ENCODE results near the gene RNF220. TPM values are rescaled to one million over a fixed set of nuclear protein-coding genes. Genes with fewer than 3 reads are reported as not detected.

The RNF220 gene
- total RNA-seq, 4 donors from 2014 or later = 54.2 to 94.0 (median 88.8) TPM

DNA sequence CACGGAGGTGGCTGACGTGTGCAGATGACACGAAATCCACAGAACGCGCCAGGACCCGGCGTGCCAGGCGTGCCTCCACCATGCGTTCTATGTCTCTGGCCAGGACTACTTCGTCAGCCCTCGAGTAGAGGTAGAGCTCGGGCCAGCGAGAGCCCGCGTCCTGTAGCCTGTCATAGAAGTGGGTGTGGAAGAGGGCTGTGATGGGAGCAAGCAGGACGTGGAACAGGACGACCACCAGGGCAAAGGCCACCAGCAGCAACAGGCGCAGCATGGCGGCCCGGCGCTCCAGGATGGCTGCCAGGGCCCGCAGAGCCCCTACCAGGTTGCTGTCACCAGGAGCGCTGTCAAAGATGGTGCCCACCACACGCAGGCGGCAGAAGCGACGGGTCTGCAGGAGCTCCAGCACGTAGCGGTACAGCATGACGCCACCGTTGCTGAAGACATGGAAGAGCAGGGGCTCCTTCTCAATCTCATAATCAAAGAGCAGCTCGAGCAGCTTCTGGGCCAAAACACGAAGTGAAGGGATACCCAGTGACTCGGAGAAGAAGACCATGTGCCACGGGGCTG lies 249.6 kb downstream of the RNF220 start:
- ATAC-seq (ENCODE audit: low FRiP score) (no peak), DNase-seq (ENCODE audit: low spot score) (no peak)
- TF ChIP-seq, protein P1, sequence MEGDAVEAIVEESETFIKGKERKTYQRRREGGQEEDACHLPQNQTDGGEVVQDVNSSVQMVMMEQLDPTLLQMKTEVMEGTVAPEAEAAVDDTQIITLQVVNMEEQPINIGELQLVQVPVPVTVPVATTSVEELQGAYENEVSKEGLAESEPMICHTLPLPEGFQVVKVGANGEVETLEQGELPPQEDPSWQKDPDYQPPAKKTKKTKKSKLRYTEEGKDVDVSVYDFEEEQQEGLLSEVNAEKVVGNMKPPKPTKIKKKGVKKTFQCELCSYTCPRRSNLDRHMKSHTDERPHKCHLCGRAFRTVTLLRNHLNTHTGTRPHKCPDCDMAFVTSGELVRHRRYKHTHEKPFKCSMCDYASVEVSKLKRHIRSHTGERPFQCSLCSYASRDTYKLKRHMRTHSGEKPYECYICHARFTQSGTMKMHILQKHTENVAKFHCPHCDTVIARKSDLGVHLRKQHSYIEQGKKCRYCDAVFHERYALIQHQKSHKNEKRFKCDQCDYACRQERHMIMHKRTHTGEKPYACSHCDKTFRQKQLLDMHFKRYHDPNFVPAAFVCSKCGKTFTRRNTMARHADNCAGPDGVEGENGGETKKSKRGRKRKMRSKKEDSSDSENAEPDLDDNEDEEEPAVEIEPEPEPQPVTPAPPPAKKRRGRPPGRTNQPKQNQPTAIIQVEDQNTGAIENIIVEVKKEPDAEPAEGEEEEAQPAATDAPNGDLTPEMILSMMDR (IDR thresholded peaks at IDR 0.05) = no peak

DNA sequence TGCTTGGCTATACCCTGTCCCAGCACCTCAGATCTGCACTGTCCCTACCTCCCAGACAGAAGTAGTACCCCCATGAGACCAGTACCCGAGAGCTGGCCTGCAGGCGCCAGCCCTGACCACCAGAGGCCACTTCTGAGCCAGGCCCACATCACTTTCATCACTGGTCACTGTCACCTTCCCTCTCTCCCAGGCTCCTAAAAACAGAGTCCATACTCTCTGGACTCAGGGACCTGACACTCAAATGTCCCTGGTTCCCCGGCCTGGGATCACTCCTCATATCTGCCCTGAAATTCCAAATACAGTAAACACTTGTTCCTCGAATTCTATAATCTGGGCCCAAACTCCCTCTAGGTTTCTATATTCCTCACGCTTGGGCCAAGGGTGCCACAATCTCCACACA lies 250.6 kb downstream of the RNF220 start:
- DNase-seq (ENCODE audit: low spot score) = no peak
- no peak for ATAC-seq (ENCODE audit: low FRiP score)
- TF ChIP-seq, protein P1 (IDR thresholded peaks at IDR 0.05) = no peak

DNA sequence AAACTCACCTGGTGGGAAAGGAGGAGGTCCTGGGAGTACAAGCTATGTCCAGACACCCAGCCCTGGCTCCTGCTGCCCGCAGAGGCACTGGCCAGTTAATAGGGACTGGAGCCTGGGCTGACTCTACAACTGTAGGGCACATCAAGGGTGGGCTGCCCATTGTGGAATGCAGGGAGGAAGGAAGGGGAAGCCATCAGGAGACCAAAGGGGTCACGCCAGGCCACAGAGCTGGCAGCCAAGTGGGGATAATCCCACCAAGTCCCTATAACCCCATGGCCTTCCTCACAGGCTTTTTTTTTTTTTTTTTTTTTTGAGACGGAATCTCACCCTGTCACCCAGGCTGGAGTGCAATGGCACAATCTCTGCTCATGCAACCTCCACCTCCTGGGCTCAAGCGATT lies 254.5 kb downstream of the RNF220 start:
- ATAC-seq (ENCODE audit: low FRiP score) (no peak), DNase-seq (ENCODE audit: low spot score) (no peak)
- TF ChIP-seq, protein P1 (IDR thresholded peaks at IDR 0.05) = no peak

DNA sequence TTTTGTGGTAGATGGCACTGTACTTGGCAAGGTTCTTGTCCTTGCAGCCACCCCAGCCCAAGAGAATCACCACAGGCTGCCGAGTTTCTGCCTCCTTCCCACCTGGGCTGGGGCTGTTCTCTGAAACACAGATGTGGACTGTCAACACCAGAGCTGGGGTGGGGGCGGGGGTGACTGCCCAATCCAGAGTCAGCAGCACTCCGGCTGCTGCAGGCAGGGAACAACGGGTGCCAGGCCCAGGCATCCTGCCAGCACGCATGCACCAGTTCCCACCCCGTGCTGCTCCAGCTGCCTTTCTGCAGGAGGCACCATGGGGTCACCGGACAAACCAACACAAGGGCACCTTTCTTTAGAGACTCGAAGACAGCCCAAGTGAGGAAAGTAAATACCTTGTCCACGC lies 255.1 kb downstream of the RNF220 start:
- ATAC-seq (ENCODE audit: low FRiP score) (no peak), DNase-seq (ENCODE audit: low spot score) (no peak)
- TF ChIP-seq, protein P1 (IDR thresholded peaks at IDR 0.05) = no peak

DNA sequence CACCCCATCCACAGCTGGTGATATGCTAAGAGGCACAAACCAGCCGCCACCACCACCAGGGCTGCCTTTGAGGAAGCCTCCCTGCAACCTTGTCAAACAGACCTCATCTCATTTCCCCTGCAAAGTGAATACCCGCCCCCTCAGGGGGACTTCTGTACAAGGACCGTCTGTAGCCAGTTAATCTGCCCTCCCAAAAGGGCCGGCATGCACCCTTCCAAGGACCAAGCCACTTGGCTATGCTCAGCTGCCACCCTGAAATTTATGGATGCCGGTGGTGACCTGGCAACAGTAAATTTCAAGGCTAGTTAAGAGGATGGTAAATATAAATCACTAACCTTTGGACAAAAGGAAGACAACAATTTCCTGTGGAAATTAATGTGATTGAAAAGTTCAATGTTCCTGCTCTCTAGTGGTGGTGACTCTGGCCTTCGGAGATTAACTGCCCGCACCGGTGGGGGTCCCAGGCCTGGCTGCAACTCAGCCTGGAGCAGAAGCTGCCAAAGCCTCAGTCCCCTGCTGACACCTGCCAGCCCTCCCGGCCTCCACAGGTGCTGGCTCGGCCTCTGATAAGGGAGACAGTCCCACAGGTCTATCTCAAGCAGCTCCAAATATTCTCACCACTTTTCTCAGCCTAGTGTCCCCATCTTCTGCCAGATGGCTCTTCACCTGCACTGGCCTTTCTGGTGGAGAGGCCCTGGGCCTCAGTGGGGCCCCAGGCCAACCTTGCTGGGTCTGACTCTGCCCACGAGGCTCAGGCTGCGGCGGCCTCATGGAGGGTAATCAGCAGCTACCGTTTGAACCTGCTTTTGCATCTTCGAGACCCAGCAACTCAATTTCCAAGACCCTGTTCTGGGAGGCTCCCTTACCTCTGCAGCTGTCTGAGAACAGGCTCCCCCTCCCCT lies 257.0 kb downstream of the RNF220 start:
- no peak for ATAC-seq (ENCODE audit: low FRiP score)
- DNase-seq (ENCODE audit: low spot score) = no peak
- TF ChIP-seq, protein P1 (IDR thresholded peaks at IDR 0.05) = no peak

DNA sequence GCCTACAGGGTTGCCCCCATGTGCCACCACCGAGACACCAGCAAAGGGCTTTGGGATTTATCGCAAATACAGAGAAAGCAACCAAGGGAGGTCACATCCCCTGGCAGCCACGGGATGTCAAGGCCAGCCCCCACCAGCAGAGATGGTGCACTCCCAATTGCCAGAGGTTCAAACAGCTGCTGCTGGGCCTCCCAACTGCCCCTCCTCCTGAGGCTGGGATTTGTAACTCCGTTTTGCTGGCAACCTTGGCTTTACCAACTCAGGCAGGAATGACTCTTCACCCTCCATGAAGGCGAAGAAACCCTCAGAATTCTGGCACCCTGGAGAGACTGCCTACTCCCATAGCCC lies 257.6 kb downstream of the RNF220 start:
- DNase-seq (ENCODE audit: low spot score) (no peak), ATAC-seq (ENCODE audit: low FRiP score) (no peak)
- TF ChIP-seq, protein P1 (IDR thresholded peaks at IDR 0.05) = no peak

DNA sequence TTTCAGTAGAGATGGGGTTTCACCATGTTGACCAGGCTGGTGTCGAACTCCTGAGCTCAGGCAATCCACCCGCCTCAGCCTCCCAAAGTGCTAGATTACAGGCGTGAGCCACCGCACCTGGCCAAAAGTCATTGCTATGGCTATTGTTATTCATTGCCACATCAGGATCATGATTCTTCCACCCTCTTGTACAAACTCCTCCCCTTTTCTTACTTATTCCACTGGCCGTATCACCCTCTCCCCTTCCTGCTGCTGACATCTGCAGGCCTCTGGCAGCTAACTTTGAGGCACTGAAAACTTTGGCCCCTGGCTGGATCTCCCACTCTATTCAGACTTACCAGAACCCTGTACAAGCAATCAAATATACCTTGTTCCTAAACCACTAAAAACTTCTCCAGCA lies 258.4 kb downstream of the RNF220 start:
- TF ChIP-seq, protein P1 (IDR thresholded peaks at IDR 0.05) = no peak

More for the DNA sequence above, 258.4 kb downstream of the RNF220 start:
- no peak for ATAC-seq (ENCODE audit: low FRiP score)
- no peak for DNase-seq (ENCODE audit: low spot score)

Data from omental fat pad (tissue), 4 donors.